Endothelial cell (in vitro differentiated cells): ENCODE data around the gene ARHGAP45. TPM values are rescaled to one million over a fixed set of nuclear protein-coding genes. Genes with fewer than 3 reads are reported as not detected.
"Not testable (repeated sequence)": the region's sequence is repeated elsewhere in the genome, so short reads cannot be mapped to it uniquely, and the experiment has no call there.

Experiments
- DNase-seq: peaks from one replicate; pipeline ENCODE4 v3.0.0; 2021; ENCODE audit warnings: low spot score
- H3K27ac Mint-ChIP-seq: one replicate; pipeline ENCODE4 v1.8.0; 2021; ENCODE audit warnings: mixed read lengths, inconsistent platforms; ENCODE audit not compliant: unreplicated experiment
- H3K27me3 Mint-ChIP-seq: one replicate; pipeline ENCODE4 v1.8.0; 2021; ENCODE audit warnings: mild to moderate bottlenecking, moderate library complexity, mixed read lengths, inconsistent platforms; ENCODE audit not compliant: unreplicated experiment
- H3K36me3 Mint-ChIP-seq: one replicate; pipeline ENCODE4 v1.8.0; 2021; ENCODE audit warnings: mild to moderate bottlenecking, low read depth, mixed read lengths, inconsistent platforms; ENCODE audit not compliant: unreplicated experiment
- H3K4me1 Mint-ChIP-seq: one replicate; pipeline ENCODE4 v1.8.0; 2021; ENCODE audit warnings: mild to moderate bottlenecking, mixed read lengths, inconsistent platforms; ENCODE audit not compliant: unreplicated experiment
- H3K4me3 Mint-ChIP-seq: one replicate; pipeline ENCODE4 v1.8.0; 2021; ENCODE audit warnings: mild to moderate bottlenecking, mixed read lengths, inconsistent platforms; ENCODE audit not compliant: unreplicated experiment
- H3K9me3 Mint-ChIP-seq: one replicate; pipeline ENCODE4 v1.8.0; 2021; ENCODE audit warnings: mixed read lengths, inconsistent platforms; ENCODE audit not compliant: unreplicated experiment
- CTCF ChIP-seq: fragments of 200-600 bp; sonication (generic); IDR thresholded peaks from one replicate; pipeline ENCODE4 v1.5.0; 2021; ENCODE audit warnings: antibody characterized with exemption; ENCODE audit not compliant: unreplicated experiment
- total RNA-seq: library from RNA; stranded (reverse); fragmentation: NEBNext Ultra II Directional; extraction: Animal tissue kit (Norgen Biotek cat#: 25700); gene quantifications from one replicate; pipeline ENCODE4 v1.2.1, GENCODE V29; 2021; ENCODE audit not compliant: unreplicated experiment

The ARHGAP45 gene
- total RNA-seq, 1 donor from 2014 or later, result 2.4 TPM

- Mint-ChIP-seq H3K36me3 (peaks cover 10% of the 10 kb centered on the region), H3K27me3 (peaks cover 15% of the 10 kb centered on the region), H3K27ac (no peak overlapping the region), H3K9me3 (no peaks in the 10 kb centered on the region), H3K4me3 (no peak overlapping the region), H3K4me1 (no peaks in the 10 kb centered on the region)
- no peak for TF ChIP-seq CTCF
- no peak for DNase-seq
Measured at GRCh38 chr19:1125601-1126467, 58.9 kb downstream of the ARHGAP45 start.

GRCh38 chr19:1126984-1127760, 60.2 kb downstream of the ARHGAP45 start:
- H3K4me1 Mint-ChIP-seq, result no peaks in the 10 kb centered on the region
- no peaks in the 10 kb centered on the region for H3K9me3 Mint-ChIP-seq
- no peak for TF ChIP-seq CTCF
- peaks cover 3% of the 10 kb centered on the region for H3K36me3 Mint-ChIP-seq
- DNase-seq, result no peak
- no peak overlapping the region for H3K27ac Mint-ChIP-seq
- peaks cover 12% of the 10 kb centered on the region for H3K27me3 Mint-ChIP-seq
- H3K4me3 Mint-ChIP-seq, result no peak overlapping the region

- Mint-ChIP-seq H3K4me3 (no peak overlapping the region), H3K27me3 (peaks cover 10% of the 10 kb centered on the region), H3K27ac (peak overlapping the region; percentile 61), H3K36me3 (no peaks in the 10 kb centered on the region), H3K9me3 (no peaks in the 10 kb centered on the region), H3K4me1 (no peaks in the 10 kb centered on the region)
- no peak for TF ChIP-seq CTCF
- no peak for DNase-seq
Measured at GRCh38 chr19:1128106-1128505, 61.1 kb downstream of the ARHGAP45 start.

GRCh38 chr19:1129084-1129483, 62.1 kb downstream of the ARHGAP45 start:
- H3K4me1 Mint-ChIP-seq, H3K9me3 Mint-ChIP-seq, DNase-seq, H3K27ac Mint-ChIP-seq, H3K36me3 Mint-ChIP-seq, H3K4me3 Mint-ChIP-seq: not testable (repeated sequence)
- peaks cover 10% of the 10 kb centered on the region for H3K27me3 Mint-ChIP-seq

- H3K27me3 Mint-ChIP-seq, result peaks cover 13% of the 10 kb centered on the region
- no peak overlapping the region for H3K27ac Mint-ChIP-seq
- H3K4me1 Mint-ChIP-seq, result peaks cover 6% of the 10 kb centered on the region
- no peaks in the 10 kb centered on the region for H3K36me3 Mint-ChIP-seq
- no peak for TF ChIP-seq CTCF
- H3K9me3 Mint-ChIP-seq, result no peaks in the 10 kb centered on the region
- DNase-seq, result no peak
- no peak overlapping the region for H3K4me3 Mint-ChIP-seq
Measured at GRCh38 chr19:1129535-1129934, 62.6 kb downstream of the ARHGAP45 start.
